Hypothalamus (tissue), 51 donors: ENCODE measurements around the gene ARHGAP9.
A peak's percentile ranks its signal among the peaks of the same experiment; 100 is the strongest.
"Not testable (repeated sequence)": the region's sequence is repeated elsewhere in the genome, so short reads cannot be mapped to it uniquely, and the experiment has no call there.

Experiments
- DNase-seq, 51 donors: peaks; one replicate each; lab custom pipeline; 2025; lab: John Stamatoyannopoulos, UW

The ARHGAP9 gene

GRCh38 chr12:57446292-57446960 lies 33.2 kb downstream of the ARHGAP9 start:
- no peak for DNase-seq

GRCh38 chr12:57444744-57445143 lies 34.9 kb downstream of the ARHGAP9 start:
- no peak for DNase-seq

GRCh38 chr12:57444337-57444736 lies 35.3 kb downstream of the ARHGAP9 start:
- not testable (repeated sequence) for DNase-seq

DNA sequence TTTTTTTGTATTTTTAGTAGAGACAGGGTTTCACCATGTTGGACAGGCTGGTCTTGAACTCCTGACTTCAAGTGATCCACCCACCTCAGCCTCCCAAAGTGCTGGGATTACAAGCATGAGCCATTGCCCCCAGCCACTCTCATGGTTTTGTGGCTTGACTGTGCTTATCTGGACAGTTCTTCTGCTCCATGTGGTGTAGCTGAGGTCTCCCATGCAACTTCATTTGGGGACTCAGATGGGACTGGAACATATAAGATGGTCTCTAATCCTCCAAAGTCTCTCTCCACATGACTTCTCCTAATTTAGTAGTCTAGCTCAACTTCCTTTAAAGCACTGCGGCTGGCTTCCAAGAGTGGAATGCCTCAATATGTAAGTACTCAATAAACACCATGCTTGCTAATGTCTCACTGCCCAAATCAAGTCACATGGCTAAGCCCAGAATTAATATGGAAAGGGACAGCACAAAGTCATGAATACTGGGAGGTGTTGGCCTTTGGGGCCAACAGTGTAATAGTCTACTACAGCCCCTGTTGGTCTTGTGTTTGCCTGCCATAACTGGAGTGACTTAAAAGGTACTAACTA lies 37.7 kb downstream of the ARHGAP9 start:
- DNase-seq = no peak

GRCh38 chr12:57441393-57441792 lies 38.3 kb downstream of the ARHGAP9 start:
- DNase-seq = not testable (repeated sequence)

DNA sequence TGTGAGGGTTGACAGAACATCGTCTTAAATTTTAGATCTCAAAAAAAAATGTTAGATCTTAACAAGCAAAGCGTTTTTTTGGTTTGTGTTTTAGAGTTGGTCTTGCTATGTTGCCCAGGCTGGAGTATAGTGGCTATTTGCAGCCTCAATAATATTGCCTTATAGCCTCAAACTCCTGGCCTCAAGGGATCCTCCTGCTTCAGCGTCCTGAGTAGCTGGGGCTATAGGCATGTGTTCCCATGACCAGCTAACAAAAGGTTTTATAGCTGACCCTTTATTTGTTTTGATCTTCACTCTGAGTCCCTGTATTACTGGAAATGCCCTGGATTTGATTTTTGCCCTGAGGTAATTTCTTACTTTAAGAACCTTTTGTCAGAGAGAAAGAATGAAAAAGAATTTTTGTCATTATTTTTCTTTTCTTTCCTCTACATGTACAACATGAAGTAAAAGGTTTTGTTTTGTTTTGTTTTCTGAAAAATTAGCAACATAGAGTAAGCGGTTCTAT lies 39.9 kb downstream of the ARHGAP9 start:
- no peak for DNase-seq

GRCh38 chr12:57438400-57438799 lies 41.3 kb downstream of the ARHGAP9 start:
- no peak for DNase-seq

GRCh38 chr12:57435293-57435692 lies 44.4 kb downstream of the ARHGAP9 start:
- no peak for DNase-seq

GRCh38 chr12:57434517-57435223 lies 45.0 kb downstream of the ARHGAP9 start, which contains the start of gene INHBC:
Gene INHBC, plus strand, starts transcription at chr12:57434784. Its CDS starts 103 bp downstream, at chr12:57434887.
- DNase-seq = no peak

- DNase-seq = no peak
Measured at GRCh38 chr12:57433370-57433769, 46.3 kb downstream of the ARHGAP9 start.

DNA sequence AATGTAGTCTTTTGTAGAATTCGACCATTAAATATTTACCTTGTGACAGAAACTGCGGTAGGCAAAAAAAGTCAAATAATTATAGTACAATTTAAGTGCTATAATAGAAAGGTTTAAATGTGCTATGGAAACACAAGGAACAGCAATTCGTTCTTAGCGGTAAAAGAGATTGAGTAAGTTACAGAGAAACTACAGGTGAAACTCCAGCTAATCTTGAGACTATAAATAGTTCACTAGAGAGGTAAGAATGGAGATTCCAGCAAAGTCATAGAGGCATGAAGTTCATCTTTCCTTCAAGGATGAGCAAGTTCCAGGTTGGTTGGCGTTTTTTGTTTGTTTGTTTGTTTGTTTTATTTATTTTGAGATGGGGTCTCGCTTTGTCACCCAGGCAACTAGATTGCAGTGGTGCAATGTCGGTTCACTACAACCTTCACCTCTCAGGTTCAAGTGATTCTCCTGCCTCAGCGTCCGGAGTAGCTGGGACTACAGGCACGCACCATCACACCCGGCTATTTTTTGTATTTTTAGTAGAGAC lies 47.9 kb downstream of the ARHGAP9 start:
- DNase-seq = no peak

DNA sequence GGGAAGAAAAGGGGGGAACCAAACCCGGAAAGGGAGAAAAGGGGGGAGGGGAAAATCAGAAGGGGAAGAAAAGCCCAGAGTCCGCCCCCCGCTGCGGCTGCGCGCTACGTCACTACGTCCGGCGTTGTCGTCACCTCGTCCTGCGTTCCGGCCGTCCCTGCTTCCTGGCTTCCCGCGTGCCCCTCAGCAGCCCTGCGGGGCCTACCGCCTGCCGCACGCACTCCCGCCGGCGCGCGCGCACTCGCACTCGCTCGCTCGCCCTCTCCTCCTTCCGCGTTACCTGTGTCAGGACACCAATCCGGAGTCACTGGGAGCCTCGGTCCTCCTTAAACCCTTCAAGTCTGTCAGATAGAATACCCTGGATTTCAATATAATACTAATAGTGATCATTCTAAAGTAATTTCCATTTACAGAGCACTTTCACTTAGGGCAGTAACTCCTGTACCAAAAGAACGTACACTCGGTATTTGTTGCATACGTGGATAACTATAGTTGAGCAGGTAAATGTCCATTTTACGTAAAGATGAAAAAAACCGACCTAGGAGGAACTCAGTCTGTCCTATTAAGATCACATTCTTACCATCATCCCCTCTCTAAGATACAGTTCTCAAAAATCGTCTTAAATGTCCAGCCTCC lies 48.6 kb downstream of the ARHGAP9 start, which contains the start of gene R3HDM2:
Gene R3HDM2, minus strand, starts transcription at position 113 of the 636 bp plus-strand sequence. CDS start 120,615 bp downstream, outside the sequence.
- peak; percentile 44 to 96 (median 87) for DNase-seq

DNA sequence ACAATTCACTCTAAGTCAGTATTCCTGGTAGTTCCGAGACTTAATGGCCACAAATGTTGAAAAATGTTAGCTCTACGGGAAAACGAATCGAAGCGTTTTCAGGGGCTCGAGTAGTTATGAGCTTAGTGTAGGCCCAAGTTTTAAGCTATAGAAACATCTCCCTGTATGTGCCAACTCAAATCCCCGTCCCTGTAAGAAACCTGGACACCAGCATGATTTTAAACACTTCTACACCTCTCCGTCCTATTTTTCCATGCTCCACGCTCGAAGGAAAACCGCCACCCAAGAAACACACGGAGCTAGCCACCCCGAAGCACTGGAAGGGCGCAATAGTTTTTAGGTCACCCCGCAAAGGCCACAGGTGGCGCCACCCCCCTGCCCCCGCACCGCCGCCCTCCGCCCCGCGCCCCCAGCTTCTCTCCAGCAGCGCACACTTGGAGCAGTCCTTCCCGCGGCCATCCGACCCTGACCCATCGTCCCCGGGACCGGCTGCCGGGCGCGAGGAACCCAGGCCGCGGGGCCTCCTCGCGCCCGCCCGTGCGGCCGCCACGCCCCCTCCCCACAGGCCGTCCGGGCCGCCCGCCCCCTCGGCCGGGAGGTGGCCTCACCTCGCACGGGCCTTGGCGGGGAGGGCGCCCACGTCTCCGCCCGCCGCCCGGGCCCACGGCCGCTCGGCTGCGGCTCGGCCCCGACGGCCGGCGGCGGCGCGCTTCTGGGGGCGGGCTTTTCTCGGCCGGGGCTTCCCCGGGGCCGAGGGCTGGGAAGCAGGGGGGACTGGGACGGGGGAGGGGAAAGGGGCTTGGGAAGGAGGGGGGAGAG lies 49.3 kb downstream of the ARHGAP9 start:
- peak in 23 of 51 donors; percentile 13 to 77 (median 44) for DNase-seq

DNA sequence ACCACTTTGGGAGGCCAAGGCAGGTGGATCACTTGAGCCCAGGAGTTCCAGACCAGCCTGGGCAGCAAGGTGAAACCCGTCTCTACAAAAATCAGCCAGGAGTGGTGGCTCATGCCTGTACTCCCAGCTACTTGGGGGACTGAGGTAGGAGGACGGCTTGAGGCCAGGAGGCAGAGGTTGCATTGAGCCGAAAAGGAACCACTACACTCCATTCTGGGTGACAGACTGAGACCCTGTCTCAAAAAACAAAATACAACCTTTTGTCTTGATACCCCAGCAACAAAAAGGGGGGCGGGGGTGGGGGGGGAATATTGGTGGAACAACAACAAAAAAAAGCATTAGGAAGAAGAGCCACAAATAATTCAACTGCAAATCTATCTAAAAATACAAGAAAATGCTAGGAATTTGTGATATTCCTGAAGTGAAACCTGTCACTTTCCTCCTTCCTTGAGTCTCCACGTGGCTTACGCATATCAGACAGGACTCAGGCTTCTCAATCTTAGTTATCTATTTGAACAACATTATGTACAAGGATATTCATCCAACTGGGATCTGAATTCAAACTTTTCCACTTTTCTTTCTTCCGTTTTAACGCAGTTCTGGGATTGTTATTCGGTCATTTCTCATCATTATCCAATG lies 50.1 kb downstream of the ARHGAP9 start:
- peak in 1 of 51 donors; percentile 34 for DNase-seq

DNA sequence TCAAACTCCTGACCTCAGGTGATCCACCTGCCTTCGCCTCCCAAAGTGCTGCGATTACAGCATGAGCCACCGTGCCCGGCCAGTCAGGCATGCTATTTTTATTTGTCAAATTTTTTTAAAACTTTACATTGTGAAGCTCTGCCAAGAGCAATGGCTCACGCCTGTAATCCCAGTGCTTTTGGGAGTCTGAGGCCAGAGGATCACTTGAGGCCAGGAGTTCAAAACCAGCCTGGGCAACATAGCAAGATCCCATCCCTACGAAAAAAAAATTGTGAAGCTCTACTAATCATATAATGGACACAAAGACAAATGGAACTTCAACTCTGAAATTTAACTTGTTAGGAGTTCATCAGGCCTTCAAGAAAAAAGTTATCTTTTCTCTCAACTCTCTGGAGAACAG lies 50.7 kb downstream of the ARHGAP9 start:
- DNase-seq = no peak

GRCh38 chr12:57426948-57427347 lies 52.7 kb downstream of the ARHGAP9 start:
- not testable (repeated sequence) for DNase-seq
